ENCODE data around the gene MGAT5.

MGAT5 gene

DNA sequence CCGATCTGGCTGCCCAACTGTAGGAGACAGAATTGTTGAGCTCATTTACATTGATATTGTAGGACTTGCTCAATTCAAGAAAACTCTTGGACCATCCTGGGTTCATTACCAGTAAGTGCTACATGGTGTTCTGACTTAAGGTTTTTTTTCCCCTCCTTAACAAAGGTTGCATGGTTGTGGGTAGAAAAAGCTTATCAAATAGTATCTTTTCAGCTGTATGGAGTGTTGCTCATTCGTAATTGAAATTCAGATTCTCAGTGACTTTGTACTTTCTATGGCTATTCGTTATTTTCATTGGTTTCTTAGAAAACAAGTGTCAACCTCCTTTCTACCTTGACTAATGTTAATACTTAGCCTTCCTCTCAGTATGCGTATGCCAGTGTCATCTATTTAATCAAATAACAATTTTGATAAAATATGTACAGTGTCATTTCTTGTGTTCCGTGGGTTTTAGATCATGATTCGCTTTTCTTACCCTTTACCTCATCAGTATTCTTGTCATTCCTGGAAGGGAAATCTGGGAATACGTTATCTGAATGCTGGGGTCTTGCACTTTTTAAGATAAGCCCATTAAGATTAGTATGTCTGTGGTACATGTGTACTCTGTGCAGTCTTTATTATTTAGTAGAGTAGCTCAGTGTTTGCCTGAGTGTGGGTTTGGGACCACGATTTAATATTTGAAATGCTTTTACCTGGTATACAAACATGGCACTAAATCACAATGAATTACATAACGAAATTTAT, 91.3 kb downstream of the MGAT5 start:
- DNase-seq = no peak

DNA sequence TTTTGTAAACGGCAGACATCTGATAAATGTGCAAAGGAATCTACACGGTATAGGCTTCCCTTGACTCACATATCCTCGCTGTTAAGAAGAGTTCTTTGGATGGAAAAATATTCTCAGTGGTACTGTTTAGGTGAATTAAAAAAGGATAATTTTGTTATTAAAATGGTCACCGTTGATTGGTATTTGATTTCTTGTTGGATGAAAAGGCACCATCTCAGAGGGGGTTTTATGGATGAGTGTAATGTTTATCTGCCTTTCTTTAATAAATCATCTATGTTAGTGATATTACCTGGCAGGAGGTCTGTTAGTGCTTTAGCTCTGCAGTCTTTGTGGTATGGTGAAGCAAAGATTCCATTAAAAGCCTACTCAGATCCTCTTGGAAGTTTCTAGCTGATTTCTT, 92.3 kb downstream of the MGAT5 start:
- DNase-seq = no peak

DNA sequence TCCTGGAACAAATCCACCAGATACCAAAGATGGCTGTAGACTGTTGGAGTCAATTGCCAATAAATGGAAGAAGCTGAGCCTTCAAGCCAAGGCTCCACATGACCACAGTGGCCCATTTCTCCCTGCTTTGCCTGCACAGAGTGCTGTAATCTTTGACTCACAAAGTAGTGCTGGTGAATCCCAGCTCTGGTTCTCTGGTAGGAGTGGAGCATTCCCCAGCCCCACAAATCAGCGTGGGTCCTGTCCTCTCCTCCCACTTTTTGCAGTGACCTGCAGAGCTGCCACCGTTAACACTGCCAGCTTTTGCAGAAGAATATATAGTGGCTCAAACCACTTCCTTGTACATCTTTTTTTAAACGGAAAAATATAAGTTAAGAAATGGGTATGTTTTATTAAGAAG, 93.9 kb downstream of the MGAT5 start:
- DNase-seq = no peak

DNA sequence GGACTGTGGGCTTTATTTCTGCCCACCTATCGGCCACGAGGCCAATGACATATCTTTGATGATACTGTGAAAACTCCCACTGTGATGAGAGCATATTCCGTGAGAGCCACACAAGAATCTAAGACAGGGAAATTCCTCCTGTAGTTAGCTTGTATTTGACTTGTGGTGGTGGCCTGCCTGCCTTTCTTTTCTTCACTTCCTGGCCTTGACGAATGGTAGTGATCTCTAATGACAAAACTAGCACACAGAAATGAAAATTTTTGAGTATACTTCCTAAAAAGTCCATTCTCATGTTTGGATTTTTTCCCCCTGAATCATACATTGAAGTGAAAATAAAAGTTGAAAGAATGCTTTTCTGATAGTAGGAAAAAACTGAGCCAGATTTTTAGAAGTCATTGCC, 94.4 kb downstream of the MGAT5 start:
- no peak for DNase-seq

DNA sequence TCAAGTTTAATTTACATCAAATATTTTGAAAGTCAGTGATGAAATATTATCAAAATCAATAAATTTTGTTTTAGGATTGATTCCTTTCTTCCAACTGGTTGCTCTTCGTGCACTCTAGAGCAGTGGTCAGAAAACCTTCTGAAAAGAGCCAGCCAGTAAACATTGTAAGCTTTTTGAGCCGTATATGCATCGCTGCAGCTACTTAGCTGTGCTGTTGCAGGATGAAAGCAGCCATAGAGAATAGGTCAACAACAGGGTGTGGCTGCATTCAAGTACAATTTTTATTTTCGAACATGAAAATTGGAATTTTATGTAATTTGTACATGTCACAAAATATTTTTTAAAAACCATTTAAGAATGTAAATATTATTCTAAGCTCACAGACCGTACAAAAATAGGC, 94.9 kb downstream of the MGAT5 start:
- no peak for DNase-seq

DNA sequence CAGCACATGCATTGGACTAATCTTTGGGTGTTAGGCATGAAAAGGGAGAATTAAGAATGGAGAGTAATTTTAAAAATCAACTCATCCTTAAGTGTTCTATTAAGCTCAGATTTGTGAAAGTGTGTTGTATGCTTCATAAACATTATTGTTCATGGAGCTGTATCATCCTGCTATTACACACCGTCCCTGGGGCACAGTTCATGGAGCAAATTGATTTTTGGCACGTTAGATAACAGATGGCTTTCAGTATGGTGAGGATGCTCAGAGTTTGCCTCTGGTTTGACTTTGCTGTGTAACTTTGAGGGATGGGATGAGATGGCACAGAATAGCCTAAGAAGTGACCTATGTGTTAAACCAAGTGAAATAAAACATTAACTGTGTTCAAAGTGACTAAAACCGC, 97.1 kb downstream of the MGAT5 start:
- no peak for DNase-seq

DNA sequence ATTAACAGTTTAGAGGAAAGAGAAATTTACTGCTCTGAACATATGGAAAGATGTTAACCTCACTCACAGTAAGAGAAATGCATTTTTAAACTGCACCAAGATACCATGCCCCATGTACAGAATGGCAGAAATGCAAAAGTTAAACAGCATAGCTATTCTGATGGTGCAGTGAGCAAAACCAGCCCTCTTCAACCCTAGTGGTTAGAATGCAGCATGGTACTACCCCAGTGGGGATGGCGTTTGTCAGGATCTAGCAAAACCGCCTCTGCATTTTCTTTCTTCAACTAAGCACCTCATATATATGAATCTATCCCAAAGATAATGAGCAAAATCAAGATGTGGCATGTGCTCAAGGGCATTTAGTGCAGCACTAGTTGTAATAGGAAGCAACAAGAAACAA, 98.0 kb downstream of the MGAT5 start:
- DNase-seq = no peak

DNA sequence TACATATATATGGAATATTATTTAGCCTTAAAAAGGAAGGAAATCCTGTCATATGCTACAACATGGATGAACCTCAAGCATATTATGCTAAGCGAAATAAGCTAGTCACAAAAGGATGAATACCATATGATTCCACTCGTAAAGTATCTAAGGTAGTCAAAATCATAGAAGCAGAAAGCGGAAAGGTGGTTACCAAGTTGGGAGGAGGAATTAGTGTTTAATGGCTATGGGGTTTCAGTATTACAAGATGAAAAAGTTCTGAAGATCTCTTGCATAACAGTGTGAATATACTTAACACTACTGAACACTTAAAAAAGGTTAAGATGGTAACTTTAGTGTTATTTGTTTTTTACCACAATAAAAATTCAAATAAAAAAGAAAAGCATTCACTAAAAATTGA, 99.0 kb downstream of the MGAT5 start:
- no peak for DNase-seq

DNA sequence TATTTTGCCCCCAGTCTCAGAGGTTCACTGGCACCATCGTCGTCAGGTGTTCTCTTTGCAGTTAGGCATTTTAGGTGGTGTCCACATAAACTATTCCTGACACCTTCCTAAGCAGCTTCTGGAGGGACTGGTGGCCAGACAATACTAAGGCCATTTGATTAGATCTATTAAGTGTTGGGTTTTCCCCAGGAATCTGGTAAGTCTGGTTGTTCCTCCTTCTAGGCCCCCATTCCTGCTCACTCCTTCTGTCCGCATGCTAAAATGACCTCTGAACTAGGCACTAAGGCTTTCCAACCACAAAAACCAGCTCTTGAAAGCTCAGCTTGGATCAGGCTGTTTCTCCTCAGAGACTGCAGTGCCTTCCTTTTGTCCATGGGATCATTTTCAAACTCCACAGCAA, 100.7 kb downstream of the MGAT5 start:
- DNase-seq = no peak

DNA sequence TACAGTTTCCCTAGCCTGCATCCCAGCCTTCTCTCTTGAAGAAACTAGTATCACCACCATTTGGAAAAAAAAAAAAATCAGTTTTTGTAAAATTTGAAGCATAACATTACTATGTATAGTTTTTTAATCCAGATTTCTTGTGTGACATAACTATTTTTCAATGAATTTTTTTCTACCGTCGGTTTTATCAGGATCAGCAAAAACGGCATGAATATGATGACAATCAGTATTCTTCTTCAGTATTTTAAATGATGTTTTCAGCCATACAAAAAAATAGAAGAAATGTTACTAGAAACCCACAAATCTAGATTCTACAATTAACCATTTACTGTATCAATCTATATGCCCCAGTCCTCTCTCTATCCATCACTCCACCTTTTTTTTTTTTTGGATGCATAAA, 103.9 kb downstream of the MGAT5 start:
- DNase-seq = no peak

DNA sequence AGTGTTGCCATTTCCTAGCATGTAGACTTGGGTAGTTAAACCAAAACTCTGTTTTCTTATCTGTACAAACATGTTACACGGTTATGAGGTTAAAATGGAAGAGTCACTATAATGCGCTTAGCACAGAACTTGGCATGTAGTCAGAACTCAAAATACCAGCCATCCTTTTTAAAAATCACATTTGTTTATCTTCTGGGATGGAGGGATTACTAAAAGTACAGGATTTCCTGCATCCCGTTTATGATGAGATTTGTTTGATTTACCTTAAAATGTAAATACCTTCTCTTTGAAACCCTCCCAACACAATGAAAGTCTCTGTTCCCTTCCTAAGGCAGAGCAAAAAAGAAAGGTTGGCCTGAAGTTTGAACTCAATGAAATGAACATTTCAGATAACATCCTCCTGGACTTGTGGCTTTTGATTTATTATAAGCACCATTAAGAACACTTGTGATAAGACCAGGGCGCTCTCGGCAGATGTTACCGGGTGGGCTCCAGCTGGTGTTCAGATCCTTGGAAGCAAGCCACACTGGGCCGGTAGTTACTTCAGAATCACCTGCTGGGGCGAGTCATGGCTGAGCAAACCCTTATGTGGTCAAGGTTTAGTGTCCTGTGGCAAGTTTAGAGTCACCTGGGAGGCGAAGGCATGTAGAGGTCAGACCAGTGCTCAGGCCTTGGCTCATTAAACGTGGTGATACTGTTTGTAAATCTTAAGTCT, 105.7 kb downstream of the MGAT5 start:
- DNase-seq = no peak

DNA sequence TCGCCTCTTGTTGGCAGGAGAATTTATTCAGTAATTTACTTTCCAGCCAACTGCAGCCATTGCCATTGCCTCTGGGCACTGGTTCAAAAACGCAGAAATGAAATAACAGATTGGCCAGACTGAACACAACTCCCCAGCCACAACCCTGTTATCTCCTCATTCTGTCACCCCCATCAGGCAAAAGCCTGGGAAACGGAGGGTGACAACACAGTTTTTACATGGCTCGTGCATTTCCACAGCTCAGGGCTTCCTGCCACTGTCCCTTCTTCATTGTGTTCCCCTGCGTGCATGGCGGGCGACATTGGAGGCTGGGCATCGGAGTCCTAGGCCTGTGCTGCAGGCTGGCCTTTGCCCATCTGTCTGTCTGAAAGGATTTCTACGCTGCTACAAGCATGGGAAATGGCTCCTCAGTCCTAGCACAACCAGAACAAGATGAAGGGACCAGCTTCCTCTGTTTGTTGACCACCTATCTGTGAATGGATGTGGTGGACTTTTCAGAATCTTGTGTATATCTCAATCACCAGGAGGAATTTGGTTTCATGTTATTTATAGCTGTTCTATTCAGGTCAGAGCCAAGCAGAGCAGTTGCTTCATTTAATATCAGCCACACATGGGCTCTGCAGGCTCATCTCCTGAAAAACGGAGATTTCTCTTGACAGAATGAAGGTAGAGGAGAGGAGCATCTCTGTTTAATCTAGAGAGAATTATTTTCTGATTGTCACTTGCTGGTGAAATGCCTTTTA, 107.0 kb downstream of the MGAT5 start:
- DNase-seq = no peak

DNA sequence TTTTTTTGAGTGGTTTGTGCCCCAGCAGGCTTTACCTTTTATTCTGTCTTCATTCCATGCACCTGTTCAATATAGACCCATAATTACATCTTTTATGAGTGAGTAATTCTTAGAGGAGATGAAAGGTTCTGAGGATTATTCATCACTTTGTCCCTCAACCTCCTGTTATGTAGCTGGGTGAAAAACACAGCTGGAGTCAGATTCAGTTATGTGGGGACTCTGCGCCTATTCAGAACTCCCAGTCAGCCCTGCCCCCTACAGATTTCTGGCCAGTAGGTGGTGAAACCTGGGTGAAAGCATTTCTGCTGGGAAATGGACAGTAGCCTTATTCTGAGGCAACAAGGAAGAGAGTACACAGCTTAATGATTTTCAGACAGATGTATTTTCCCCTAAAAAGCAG, 107.8 kb downstream of the MGAT5 start:
- DNase-seq = no peak

DNA sequence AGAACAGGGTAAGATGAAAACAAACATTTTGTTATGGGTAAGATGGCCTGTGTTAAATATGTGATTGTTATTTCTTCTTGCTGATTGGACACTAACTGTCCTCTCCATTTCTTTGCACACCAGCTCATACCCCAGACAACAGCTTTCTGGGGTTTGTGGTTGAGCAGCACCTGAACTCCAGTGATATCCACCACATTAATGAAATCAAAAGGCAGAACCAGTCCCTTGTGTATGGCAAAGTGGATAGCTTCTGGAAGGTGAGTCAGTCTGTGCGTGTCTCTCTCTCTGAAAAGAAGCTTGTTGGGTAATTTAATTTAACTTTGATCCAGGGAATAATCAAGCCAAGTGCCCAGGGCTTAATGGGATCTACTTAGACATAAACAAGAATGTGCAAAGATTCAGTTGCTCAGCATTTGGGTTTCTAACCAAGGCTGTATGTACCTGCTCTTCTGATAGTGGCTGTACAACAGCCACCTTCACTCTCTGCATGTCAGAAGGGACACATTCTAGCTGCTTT, 108.3 kb downstream of the MGAT5 start:
- no peak for DNase-seq

DNA sequence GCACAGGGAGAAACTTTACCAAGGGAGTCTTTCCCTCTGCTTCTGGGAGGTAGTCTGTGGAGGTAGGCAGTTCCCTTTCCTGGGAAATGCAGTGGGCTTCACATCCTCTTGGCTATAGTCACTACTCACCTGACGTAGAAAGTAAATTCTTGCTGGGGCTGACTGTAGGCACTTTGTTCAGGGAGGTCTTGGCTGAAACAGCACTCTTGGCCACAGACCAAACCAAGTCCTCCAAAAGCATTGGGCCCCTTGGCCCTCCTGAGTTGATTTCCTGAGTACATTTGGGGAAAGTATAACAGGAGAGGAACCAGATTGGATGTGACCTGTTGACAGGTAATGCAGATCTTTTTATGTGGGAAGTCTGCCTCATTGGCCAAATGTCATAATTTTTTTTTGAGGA, 108.9 kb downstream of the MGAT5 start:
- no peak for DNase-seq

DNA sequence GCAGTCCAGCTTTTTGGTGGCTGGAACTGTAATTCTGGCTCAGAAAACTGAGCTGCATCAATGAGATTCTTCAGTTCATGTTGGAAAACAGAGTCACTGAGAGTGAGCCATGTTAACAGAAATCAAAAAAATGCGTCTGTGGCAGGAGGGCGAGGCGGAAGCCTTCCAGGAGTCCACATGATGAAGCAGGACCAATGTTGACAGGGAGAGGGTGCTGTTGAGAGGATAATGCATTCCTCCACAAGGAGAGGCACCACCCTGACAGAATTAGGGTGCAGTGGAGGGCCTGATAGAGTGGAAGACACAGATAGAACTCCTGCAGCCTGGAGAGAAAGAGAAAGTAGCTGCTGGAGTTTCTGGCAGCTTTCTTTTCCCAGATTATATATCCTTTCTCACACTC, 111.5 kb downstream of the MGAT5 start:
- no peak for DNase-seq

DNA sequence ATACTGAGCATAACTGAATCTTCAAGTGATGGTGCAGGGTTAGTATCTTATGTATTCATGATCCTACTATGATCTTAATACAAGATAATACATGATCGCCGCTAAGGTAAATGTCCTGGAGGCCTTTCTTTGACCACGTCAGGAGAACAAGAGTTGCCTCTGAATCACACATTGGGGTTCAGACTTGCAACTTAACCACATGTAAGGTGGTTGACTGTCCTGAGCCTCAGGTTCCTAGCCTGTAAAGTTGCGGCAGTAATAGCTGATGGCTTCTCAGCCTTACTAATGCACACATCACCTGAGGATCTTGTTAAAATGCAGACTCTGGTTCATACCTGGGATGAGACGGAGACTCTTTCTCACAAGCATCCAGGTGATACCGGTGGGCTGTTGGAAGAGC, 112.5 kb downstream of the MGAT5 start:
- DNase-seq = no peak

DNA sequence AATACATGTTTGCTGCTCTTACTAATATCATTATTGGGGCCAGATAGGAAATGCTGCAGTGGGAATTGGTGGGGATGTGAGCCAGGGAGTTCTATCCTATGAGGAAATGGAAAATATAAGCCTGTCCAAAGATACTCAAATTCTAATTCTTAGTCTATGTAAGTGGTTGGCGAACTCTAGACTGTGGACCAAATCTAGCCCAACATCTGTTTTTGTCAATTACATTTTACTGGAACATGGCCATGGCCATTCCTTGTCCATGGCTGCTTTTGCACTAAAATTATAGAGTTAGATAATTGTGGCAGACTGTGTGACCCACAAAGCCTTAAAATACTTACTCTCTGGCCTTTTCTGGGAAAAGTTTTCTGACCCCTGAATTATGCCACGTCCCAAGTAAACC, 113.3 kb downstream of the MGAT5 start:
- DNase-seq = no peak

DNA sequence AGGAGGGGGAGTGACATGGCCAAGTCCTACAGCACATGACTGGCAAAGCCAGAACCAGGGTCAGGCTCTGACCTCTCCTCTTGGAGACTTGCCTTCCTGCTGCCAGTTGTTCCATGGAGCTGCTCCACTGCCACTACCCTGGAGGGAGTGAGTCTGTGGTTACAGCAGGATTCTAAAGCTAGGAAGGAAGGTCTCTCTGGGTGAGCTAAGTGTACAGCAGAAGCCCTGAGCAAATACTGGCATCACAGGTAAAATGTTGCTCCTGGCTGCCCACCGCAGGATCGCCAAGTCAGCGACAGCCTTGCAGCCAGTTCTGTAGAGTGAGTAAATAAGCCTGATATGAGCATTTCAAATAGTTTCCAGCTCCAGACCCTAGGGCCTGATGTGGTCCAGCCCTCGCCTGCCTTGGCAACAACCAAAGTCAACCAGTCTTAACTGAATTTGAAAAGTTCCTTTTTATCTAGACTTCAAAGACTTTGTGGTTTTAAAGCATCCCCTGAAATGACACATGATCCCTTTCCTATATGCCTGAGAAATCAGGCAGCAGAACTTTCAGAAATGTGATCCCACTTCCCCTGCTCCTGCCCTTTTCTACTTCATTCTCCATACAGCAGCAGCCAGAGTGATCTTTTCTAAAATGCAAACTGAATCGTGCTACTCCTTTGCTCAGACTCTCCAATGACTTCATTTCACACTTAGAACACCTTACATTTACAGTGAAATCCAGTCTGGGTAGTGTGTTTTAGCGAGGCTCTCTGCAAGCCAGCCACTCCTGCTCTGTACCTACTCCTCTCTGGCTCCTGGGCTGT, 114.3 kb downstream of the MGAT5 start:
- no peak for DNase-seq

DNA sequence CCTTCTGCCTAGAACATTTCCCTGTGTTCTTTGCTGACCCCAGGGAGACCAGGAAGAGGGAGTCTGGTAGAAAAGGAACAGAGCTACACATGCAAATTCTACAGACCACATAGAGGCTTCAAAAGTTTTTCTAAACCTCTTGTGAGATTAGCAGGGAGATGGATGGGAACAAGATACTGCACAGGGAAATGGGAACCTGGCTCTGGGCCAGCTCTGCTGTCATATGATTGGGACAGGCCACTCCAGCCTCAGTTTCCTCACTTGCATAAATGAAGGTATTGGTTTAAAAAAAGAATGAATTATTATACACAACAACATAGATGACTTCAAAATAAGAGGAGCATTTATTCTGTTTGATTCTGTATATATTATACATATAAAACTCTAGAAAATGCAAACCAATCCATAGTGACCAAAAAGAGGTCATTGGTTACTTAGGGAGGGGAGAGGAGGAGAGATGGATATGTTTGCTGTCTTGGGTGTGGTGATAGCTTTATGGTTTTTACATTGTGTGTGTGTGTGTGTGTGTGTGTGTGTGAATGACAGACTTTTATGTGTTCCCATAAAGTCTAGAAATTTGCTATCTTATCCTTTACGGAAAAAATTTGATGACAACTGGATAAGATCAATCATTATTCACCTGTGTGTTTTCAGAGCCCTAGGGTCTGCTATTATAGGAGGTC, 115.5 kb downstream of the MGAT5 start:
- DNase-seq = no peak

DNA sequence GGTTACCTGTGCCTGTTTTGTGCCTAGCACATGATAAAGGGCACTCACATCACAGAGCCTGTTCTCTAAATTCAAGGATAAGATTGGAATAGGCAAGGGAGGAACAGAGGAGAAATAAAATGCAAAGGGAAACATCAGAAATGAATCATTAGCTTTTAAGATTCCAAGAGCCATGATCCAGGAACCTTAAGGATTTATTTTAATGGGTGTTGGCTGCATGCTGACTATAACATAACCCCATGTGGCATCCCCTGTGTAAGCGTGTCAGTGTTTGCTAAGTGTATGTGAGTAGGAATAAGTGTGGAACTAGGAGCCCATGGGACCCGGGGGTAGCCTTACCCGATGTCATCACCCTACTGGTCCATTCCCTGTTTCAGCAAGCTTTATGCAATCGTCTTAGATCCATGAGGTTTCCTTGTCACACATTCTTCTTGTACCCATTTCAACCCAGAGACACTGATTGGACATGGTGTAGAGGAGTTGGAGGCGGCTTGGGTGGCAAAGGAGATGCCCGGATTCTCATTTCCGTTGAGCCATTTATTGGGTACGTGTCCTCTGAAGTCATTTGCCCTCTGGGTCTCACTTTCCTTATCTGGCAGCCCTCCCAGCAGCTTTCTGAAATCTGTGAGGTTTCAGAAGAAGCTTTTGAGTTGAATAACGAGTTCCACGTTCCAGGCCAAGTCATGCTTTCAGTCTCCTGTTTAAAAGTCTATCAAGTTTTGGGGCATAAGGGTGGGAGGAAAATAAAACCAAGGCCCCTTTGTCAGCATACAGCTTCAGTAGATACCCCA, 117.0 kb downstream of the MGAT5 start:
- no peak for DNase-seq

DNA sequence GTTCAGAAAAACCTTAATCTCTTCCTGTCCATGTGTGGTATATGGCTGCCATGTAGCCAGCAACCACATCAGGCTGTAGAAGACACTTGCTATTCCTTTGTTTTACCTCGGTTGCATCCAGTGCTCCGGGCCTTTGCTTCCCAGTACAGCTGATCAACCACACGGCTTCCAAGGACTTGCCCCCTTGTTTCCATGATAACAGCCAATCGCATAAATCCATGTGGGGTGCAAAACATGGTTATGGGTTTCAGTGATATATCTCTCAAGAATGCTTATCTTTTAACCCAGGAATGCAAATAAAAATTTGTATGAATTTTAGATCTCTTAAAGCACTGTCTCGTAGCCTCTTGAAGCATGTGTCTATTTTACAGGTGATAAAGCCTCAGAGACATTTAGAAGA, 118.3 kb downstream of the MGAT5 start:
- no peak for DNase-seq
